ENCODE results near the gene C2orf80. TPM values are rescaled to one million over a fixed set of nuclear protein-coding genes. Genes with fewer than 3 reads are reported as not detected.
"Not testable (repeated sequence)": the region's sequence is repeated elsewhere in the genome, so short reads cannot be mapped to it uniquely, and the experiment has no call there.

Gene C2orf80
- total and polyA plus RNA-seq, 12 donors, result not detected

GRCh38 chr2:208227581-208228232 lies 37.9 kb upstream of the C2orf80 start:
- H3K4me1 ChIP-seq (replicated peaks in 1 of 2), result no peaks in the 10 kb centered on the region
- H3K27ac ChIP-seq, result no peak overlapping the region
- no peaks in the 10 kb centered on the region for H3K36me3 ChIP-seq (replicated peaks in 1 of 2)
- intact Hi-C loops (cut with DNase I), result no loop called here
- 91 to 100% (median 95%) methylated on average over 6 to 33 of the region's 33 CpGs for WGBS, 4 donors
- no peak for TF ChIP-seq CTCF (IDR thresholded peaks at IDR 0.05)
- TF ChIP-seq POLR2A (IDR thresholded peaks at IDR 0.05), result no peak
- H3K27me3 ChIP-seq, result no peaks in the 10 kb centered on the region
- DNase-seq, result no peak
- no peak overlapping the region for H3K4me3 ChIP-seq
- H3K9me3 ChIP-seq (replicated peaks in 1 of 3), result no peaks in the 10 kb centered on the region

- H3K9me3 ChIP-seq (replicated peaks in 1 of 3), result no peaks in the 10 kb centered on the region
- H3K27ac ChIP-seq, result no peak overlapping the region
- no peaks in the 10 kb centered on the region for H3K27me3 ChIP-seq
- DNase-seq, result no peak
- TF ChIP-seq CTCF (IDR thresholded peaks at IDR 0.05), result no peak
- no peak for TF ChIP-seq POLR2A (IDR thresholded peaks at IDR 0.05)
- WGBS, 4 donors, result 93 to 100% (median 94%) methylated on average over 2 of the region's 2 CpGs
- no peaks in the 10 kb centered on the region for H3K36me3 ChIP-seq (replicated peaks in 1 of 2)
- H3K4me1 ChIP-seq (replicated peaks in 1 of 2), result no peaks in the 10 kb centered on the region
- H3K4me3 ChIP-seq, result no peak overlapping the region
- intact Hi-C loops (cut with DNase I), result no loop called here
These were observed 35.0 kb upstream of the C2orf80 start for GRCh38 chr2:208224802-208225201.

- H3K27ac ChIP-seq, result no peak overlapping the region
- WGBS, 4 donors, result 88 to 95% (median 91%) methylated on average over 3 of the region's 3 CpGs
- TF ChIP-seq CTCF (IDR thresholded peaks at IDR 0.05) (no peak), POLR2A (IDR thresholded peaks at IDR 0.05) (no peak)
- H3K4me3 ChIP-seq, result no peak overlapping the region
- no peaks in the 10 kb centered on the region for H3K4me1 ChIP-seq (replicated peaks in 1 of 2)
- H3K9me3 ChIP-seq (replicated peaks in 1 of 3), result no peaks in the 10 kb centered on the region
- intact Hi-C loops (cut with DNase I), result no loop called here
- no peak for DNase-seq
- no peaks in the 10 kb centered on the region for H3K36me3 ChIP-seq (replicated peaks in 1 of 2)
- no peaks in the 10 kb centered on the region for H3K27me3 ChIP-seq
These were observed 32.5 kb upstream of the C2orf80 start for GRCh38 chr2:208222351-208222750.

- H3K4me1 ChIP-seq (replicated peaks in 1 of 2); intact Hi-C loops (cut with DNase I): not testable (repeated sequence)
- WGBS, 4 donors, result 82 to 99% (median 86%) methylated on average over 2 to 3 of the region's 3 CpGs
These were observed 32.0 kb upstream of the C2orf80 start for GRCh38 chr2:208221873-208222272.

More at GRCh38 chr2:208221873-208222272, 32.0 kb upstream of the C2orf80 start:
- not testable (repeated sequence) for H3K36me3 ChIP-seq (replicated peaks in 1 of 2); H3K9me3 ChIP-seq (replicated peaks in 1 of 3); H3K4me3 ChIP-seq; H3K27ac ChIP-seq; DNase-seq; H3K27me3 ChIP-seq
